ENCODE data around the gene SLC22A4.

Gene SLC22A4

GRCh38 chr5:132342291-132343180, 48.3 kb downstream of the SLC22A4 start:
- 100% methylated on average over 2 of the region's 5 CpGs for WGBS (ENCODE audit: insufficient coverage)
- POLR2A ChIA-PET = no interaction called here
- no peaks in the 10 kb centered on the region for H3K9me3 ChIP-seq (ENCODE audit: control extremely low read depth in 1 of 5, control insufficient read depth in 4 of 5, insufficient read depth in 2 of 5, low read depth in 1 of 5, low read length in 4 of 5)
- peaks cover 0 to 11% (median 2%) of the 10 kb centered on the region in 4 experiments for H3K36me3 ChIP-seq (ENCODE audit: control insufficient read depth in 4 of 4, insufficient read depth in 4 of 4, low read length in 3 of 4)
- DNase-seq = no peak
- H3K27me3 ChIP-seq (replicated peaks in 2 of 5; ENCODE audit: control insufficient read depth in 4 of 5, insufficient read depth in 5 of 5, low read length in 4 of 5) = no peaks in the 10 kb centered on the region
- H3K27ac ChIP-seq (ENCODE audit: insufficient read depth in 1 of 2, low read depth in 1 of 2, low read length in 2 of 2, poor library complexity in 1 of 2, severe bottlenecking in 2 of 2) = no peak overlapping the region
- CTCF ChIA-PET = no interaction called here
- no peaks in the 10 kb centered on the region for H3K4me1 ChIP-seq (ENCODE audit: control extremely low read depth in 1 of 4, control insufficient read depth in 4 of 4, insufficient read depth in 4 of 4, low read length in 3 of 4)
- no peak overlapping the region for H3K4me3 ChIP-seq (ENCODE audit: control insufficient read depth in 1 of 7, extremely low read depth in 1 of 7, insufficient read depth in 4 of 7, low read depth in 2 of 7, low read length in 6 of 7)

GRCh38 chr5:132344775-132345514, 50.8 kb downstream of the SLC22A4 start:
- 90% methylated on average over 3 of the region's 5 CpGs for WGBS (ENCODE audit: insufficient coverage)
- ChIA-PET POLR2A (no interaction called here), CTCF (no interaction called here)
- no peaks in the 10 kb centered on the region for H3K27me3 ChIP-seq (replicated peaks in 2 of 5; ENCODE audit: control insufficient read depth in 4 of 5, insufficient read depth in 5 of 5, low read length in 4 of 5)
- H3K9me3 ChIP-seq (ENCODE audit: control extremely low read depth in 1 of 5, control insufficient read depth in 4 of 5, insufficient read depth in 2 of 5, low read depth in 1 of 5, low read length in 4 of 5) = peaks cover 0 to 6% (median 0%) of the 10 kb centered on the region in 5 experiments
- no peak overlapping the region for H3K4me3 ChIP-seq (ENCODE audit: control insufficient read depth in 1 of 7, extremely low read depth in 1 of 7, insufficient read depth in 4 of 7, low read depth in 2 of 7, low read length in 6 of 7)
- peaks cover 0 to 17% (median 0%) of the 10 kb centered on the region in 4 experiments for H3K36me3 ChIP-seq (ENCODE audit: control insufficient read depth in 4 of 4, insufficient read depth in 4 of 4, low read length in 3 of 4)
- H3K27ac ChIP-seq (ENCODE audit: insufficient read depth in 1 of 2, low read depth in 1 of 2, low read length in 2 of 2, poor library complexity in 1 of 2, severe bottlenecking in 2 of 2) = no peak overlapping the region
- DNase-seq = no peak
- H3K4me1 ChIP-seq (ENCODE audit: control extremely low read depth in 1 of 4, control insufficient read depth in 4 of 4, insufficient read depth in 4 of 4, low read length in 3 of 4) = no peaks in the 10 kb centered on the region

GRCh38 chr5:132353486-132353995, 59.3 kb downstream of the SLC22A4 start:
- POLR2A ChIA-PET = no interaction called here
- CTCF ChIA-PET = interaction anchor here (2.1 kb wide), 1 partner anchor 15 kb away, joined by 7 read pairs; the partner anchor contains the start of gene SLC22A5
- H3K4me3 ChIP-seq (ENCODE audit: control insufficient read depth in 1 of 7, extremely low read depth in 1 of 7, insufficient read depth in 4 of 7, low read depth in 2 of 7, low read length in 6 of 7) = no peak overlapping the region
- peaks cover 0 to 6% (median 0%) of the 10 kb centered on the region in 5 experiments for H3K9me3 ChIP-seq (ENCODE audit: control extremely low read depth in 1 of 5, control insufficient read depth in 4 of 5, insufficient read depth in 2 of 5, low read depth in 1 of 5, low read length in 4 of 5)
- H3K36me3 ChIP-seq (ENCODE audit: control insufficient read depth in 4 of 4, insufficient read depth in 4 of 4, low read length in 3 of 4) = peaks cover 0 to 17% (median 0%) of the 10 kb centered on the region in 4 experiments
- peaks cover 0 to 11% (median 3%) of the 10 kb centered on the region in 4 experiments for H3K4me1 ChIP-seq (ENCODE audit: control extremely low read depth in 1 of 4, control insufficient read depth in 4 of 4, insufficient read depth in 4 of 4, low read length in 3 of 4)
- H3K27me3 ChIP-seq (replicated peaks in 2 of 5; ENCODE audit: control insufficient read depth in 4 of 5, insufficient read depth in 5 of 5, low read length in 4 of 5) = no peaks in the 10 kb centered on the region
- 100% methylated on average over 1 of the region's 1 CpG for WGBS (ENCODE audit: insufficient coverage)
- H3K27ac ChIP-seq (ENCODE audit: insufficient read depth in 1 of 2, low read depth in 1 of 2, low read length in 2 of 2, poor library complexity in 1 of 2, severe bottlenecking in 2 of 2) = no peak overlapping the region
- DNase-seq = no peak

- peak in 2 of 3 donors; percentile 44 to 60 for DNase-seq
- POLR2A ChIA-PET = no interaction called here
- 86% methylated on average over 1 of the region's 1 CpG for WGBS (ENCODE audit: insufficient coverage)
- Histone ChIP-seq H3K4me3 (ENCODE audit: control insufficient read depth in 1 of 7, extremely low read depth in 1 of 7, insufficient read depth in 4 of 7, low read depth in 2 of 7, low read length in 6 of 7) (no peak overlapping the region), H3K9me3 (ENCODE audit: control extremely low read depth in 1 of 5, control insufficient read depth in 4 of 5, insufficient read depth in 2 of 5, low read depth in 1 of 5, low read length in 4 of 5) (peaks cover 0 to 2% (median 0%) of the 10 kb centered on the region in 5 experiments), H3K36me3 (ENCODE audit: control insufficient read depth in 4 of 4, insufficient read depth in 4 of 4, low read length in 3 of 4) (peaks cover 0 to 10% (median 1%) of the 10 kb centered on the region in 4 experiments), H3K27me3 (replicated peaks in 2 of 5; ENCODE audit: control insufficient read depth in 4 of 5, insufficient read depth in 5 of 5, low read length in 4 of 5) (no peaks in the 10 kb centered on the region), H3K4me1 (ENCODE audit: control extremely low read depth in 1 of 4, control insufficient read depth in 4 of 4, insufficient read depth in 4 of 4, low read length in 3 of 4) (peaks cover 0 to 11% (median 3%) of the 10 kb centered on the region in 4 experiments), H3K27ac (ENCODE audit: insufficient read depth in 1 of 2, low read depth in 1 of 2, low read length in 2 of 2, poor library complexity in 1 of 2, severe bottlenecking in 2 of 2) (no peak overlapping the region)
- CTCF ChIA-PET = interaction anchor here (0.9 to 2.1 kb wide), 3 partner anchors 14 to 20 kb away, joined by 3 to 7 read pairs (median 3); partner anchors contain the start of gene SLC22A5
Measured at GRCh38 chr5:132354381-132355139, 60.4 kb downstream of the SLC22A4 start.

- POLR2A ChIA-PET = no interaction called here
- H3K27me3 ChIP-seq (replicated peaks in 2 of 5; ENCODE audit: control insufficient read depth in 4 of 5, insufficient read depth in 5 of 5, low read length in 4 of 5) = no peaks in the 10 kb centered on the region
- no peak overlapping the region for H3K27ac ChIP-seq (ENCODE audit: insufficient read depth in 1 of 2, low read depth in 1 of 2, low read length in 2 of 2, poor library complexity in 1 of 2, severe bottlenecking in 2 of 2)
- 100% methylated on average over 3 of the region's 3 CpGs for WGBS (ENCODE audit: insufficient coverage)
- H3K9me3 ChIP-seq (ENCODE audit: control extremely low read depth in 1 of 5, control insufficient read depth in 4 of 5, insufficient read depth in 2 of 5, low read depth in 1 of 5, low read length in 4 of 5) = no peaks in the 10 kb centered on the region
- H3K4me3 ChIP-seq (ENCODE audit: control insufficient read depth in 1 of 7, extremely low read depth in 1 of 7, insufficient read depth in 4 of 7, low read depth in 2 of 7, low read length in 6 of 7) = no peak overlapping the region
- H3K4me1 ChIP-seq (ENCODE audit: control extremely low read depth in 1 of 4, control insufficient read depth in 4 of 4, insufficient read depth in 4 of 4, low read length in 3 of 4) = peaks cover 0 to 11% (median 3%) of the 10 kb centered on the region in 4 experiments
- DNase-seq = no peak
- CTCF ChIA-PET = interaction anchor here (0.9 to 2.1 kb wide), 4 partner anchors 13 to 20 kb away, joined by 3 to 7 read pairs (median 3); partner anchors contain the start of gene SLC22A5
- H3K36me3 ChIP-seq (ENCODE audit: control insufficient read depth in 4 of 4, insufficient read depth in 4 of 4, low read length in 3 of 4) = peaks cover 0 to 9% (median 1%) of the 10 kb centered on the region in 4 experiments
Measured at GRCh38 chr5:132355140-132355765, 61.1 kb downstream of the SLC22A4 start.

- Histone ChIP-seq H3K27me3 (replicated peaks in 2 of 5; ENCODE audit: control insufficient read depth in 4 of 5, insufficient read depth in 5 of 5, low read length in 4 of 5) (no peaks in the 10 kb centered on the region), H3K4me3 (ENCODE audit: control insufficient read depth in 1 of 7, extremely low read depth in 1 of 7, insufficient read depth in 4 of 7, low read depth in 2 of 7, low read length in 6 of 7) (no peak overlapping the region), H3K9me3 (ENCODE audit: control extremely low read depth in 1 of 5, control insufficient read depth in 4 of 5, insufficient read depth in 2 of 5, low read depth in 1 of 5, low read length in 4 of 5) (no peaks in the 10 kb centered on the region), H3K36me3 (ENCODE audit: control insufficient read depth in 4 of 4, insufficient read depth in 4 of 4, low read length in 3 of 4) (peaks cover 0 to 8% (median 2%) of the 10 kb centered on the region in 4 experiments), H3K27ac (ENCODE audit: insufficient read depth in 1 of 2, low read depth in 1 of 2, low read length in 2 of 2, poor library complexity in 1 of 2, severe bottlenecking in 2 of 2) (no peak overlapping the region), H3K4me1 (ENCODE audit: control extremely low read depth in 1 of 4, control insufficient read depth in 4 of 4, insufficient read depth in 4 of 4, low read length in 3 of 4) (peaks cover 0 to 11% (median 3%) of the 10 kb centered on the region in 4 experiments)
- ChIA-PET POLR2A (no interaction called here), CTCF (interaction anchor here (0.9 to 1.1 kb wide), 3 partner anchors 18 to 87 kb away, joined by 3 to 4 read pairs (median 3); no protein-coding TSS in a partner anchor)
- 100% methylated on average over 1 of the region's 1 CpG for WGBS (ENCODE audit: insufficient coverage)
- no peak for DNase-seq
Measured at GRCh38 chr5:132358775-132359174, 64.6 kb downstream of the SLC22A4 start.

Measured in common myeloid progenitor, CD34-positive (primary cell).